GM18870 (cell line): ENCODE results near the gene PLOD3.
"Not testable (repeated sequence)": the region's sequence is repeated elsewhere in the genome, so short reads cannot be mapped to it uniquely, and the experiment has no call there.

Experiments used
- ATAC-seq: cut with Tn5 transposase; IDR thresholded peaks from one replicate; pipeline ENCODE4 v1.9.1; 2021; ENCODE audit warnings: moderate library complexity; ENCODE audit not compliant: unreplicated experiment

Gene PLOD3, protein sequence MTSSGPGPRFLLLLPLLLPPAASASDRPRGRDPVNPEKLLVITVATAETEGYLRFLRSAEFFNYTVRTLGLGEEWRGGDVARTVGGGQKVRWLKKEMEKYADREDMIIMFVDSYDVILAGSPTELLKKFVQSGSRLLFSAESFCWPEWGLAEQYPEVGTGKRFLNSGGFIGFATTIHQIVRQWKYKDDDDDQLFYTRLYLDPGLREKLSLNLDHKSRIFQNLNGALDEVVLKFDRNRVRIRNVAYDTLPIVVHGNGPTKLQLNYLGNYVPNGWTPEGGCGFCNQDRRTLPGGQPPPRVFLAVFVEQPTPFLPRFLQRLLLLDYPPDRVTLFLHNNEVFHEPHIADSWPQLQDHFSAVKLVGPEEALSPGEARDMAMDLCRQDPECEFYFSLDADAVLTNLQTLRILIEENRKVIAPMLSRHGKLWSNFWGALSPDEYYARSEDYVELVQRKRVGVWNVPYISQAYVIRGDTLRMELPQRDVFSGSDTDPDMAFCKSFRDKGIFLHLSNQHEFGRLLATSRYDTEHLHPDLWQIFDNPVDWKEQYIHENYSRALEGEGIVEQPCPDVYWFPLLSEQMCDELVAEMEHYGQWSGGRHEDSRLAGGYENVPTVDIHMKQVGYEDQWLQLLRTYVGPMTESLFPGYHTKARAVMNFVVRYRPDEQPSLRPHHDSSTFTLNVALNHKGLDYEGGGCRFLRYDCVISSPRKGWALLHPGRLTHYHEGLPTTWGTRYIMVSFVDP

DNA sequence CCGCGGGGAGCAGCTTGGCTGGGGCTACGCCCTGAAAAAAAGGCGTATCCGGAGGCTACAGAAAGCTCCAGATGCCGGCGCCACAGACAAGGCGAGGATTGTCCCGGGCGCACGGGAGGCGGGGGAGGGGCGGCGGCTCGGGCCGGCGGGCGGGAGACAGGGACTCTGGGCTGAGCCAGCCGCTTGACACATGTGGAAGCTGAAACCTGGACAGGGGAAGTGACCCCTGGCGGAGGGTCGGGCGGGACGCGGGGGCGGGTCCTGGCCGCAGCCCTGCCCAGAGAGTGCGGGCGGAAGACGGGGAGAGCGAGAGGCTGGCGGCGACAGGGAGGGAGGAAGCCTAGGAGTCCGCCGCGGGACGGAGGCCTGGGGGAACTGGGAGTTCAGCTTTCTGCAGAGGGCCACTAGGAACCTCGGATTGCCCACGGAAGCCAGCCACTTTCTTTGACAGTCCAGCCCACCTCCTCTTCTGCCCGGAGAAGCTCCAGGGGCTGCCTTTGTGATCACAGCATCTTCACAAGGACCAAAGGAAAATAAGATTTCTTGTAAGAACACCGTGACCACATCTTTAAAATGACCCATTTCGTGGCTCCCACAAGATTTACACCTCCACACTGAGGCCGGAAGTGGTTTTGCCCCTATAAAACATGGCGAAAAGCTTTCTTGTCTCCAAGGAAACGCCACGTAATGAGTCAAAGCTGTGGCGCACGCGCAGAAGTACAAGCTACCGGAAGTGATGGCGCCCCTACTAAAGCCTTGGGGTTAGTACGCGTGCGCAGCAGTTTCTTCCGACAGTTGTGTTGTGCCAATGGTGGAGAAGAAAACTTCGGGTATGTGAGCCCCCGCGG, at the start of gene PLOD3, which contains the start of gene ZNHIT1:
PLOD3 (minus strand) TSS at position 194 of the 848 bp plus-strand sequence. CDS start 307 bp downstream, outside the sequence.
ZNHIT1 (plus strand) TSS at position 778 of the 848 bp plus-strand sequence; CDS start at position 809, 31 bp downstream.
- peak; percentile 62 for ATAC-seq

DNA sequence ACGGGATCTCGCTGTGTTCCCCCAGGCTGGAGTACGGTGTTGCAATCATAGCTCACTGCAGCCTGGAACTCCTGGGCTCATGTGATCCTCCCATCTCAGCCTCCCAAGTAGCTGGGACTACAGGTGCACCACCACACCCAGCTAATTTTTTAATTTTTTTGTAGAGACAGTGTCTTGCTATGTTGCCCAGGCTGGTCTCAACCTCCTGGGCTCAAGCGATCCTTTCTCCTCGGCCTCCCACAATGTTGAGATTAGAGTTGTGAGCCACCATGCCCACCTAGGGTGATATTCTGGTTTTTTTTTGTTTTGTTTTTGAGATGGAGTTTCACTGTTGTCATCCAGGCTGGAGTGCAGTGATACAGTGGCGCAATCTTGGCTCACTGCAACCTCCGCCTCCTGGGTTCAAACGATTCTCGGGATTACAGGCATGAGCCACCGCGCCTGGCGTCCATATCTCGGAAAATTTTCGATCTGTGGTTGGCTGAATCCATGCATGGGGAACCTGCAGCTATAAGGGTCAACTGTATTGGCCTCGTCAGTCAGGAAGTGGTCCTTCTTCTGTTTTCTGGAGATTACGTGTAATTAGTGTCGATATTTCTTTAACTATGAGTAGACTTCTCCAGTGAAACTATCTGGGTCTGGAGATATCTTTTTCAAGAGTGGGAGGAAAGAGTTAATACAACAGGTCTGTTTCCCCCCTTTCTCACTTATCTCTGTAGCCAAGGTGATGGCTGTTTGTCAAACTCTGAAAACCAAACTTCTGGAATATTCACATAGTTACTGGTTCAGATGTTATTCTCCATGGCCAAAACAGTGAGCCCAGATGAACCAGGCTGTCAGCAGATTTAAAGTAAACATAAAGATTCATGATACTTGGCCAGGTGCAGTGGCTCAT, 48.5 kb upstream of the PLOD3 start:
- ATAC-seq: no peak

DNA sequence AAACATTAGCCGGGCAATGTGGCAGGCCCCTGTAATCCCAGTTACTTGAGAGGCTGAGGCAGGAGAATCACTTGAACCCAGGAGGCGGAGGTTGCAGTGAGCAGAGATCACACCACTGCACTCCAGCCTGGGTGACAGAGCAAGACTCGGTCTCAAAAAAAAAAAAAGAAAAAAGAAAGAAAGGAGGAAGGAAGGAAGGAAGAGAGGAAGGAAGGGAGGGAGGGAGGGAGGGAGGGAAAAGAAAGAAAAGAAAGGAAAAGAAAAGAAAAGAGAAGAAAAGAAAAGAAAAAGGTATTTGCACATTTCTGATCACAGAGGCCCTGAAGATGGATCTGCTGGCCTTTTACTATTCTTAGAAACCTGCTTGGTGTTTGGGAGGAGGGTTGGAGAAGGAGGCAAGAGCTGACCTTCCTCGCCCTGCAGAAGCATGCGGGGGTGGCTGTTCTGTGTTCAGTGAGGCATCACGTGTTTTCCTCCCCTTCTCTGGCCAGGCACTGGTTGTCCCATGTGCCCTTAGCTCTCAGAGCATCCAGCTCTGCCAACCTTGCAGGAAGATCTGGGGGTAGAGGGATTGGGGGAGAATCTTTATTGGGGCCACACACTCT, 46.8 kb upstream of the PLOD3 start:
- not testable (repeated sequence) for ATAC-seq

DNA sequence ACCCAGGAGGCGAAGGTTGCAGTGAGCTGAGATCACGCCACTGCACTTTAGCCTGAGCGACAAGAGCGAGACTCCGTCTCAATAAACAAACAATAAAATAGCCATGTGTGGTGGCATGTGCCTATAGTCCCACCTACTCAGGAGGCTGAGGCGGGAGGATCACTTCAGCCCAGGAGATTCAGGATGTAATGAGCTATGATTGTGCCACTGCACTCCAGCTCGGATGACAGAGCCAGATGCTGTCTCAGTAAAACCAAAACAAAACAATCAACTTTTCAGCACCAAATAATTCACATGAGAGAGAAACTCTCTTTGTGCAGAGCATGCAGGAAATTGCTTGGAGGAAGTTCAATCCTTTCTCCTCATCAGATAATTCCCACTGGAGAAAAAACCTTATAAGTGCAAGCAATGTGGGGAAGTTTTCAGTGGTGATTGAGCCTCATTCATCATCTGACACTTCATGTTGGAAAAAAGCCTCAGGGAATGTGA, 40.9 kb upstream of the PLOD3 start:
- no peak for ATAC-seq

DNA sequence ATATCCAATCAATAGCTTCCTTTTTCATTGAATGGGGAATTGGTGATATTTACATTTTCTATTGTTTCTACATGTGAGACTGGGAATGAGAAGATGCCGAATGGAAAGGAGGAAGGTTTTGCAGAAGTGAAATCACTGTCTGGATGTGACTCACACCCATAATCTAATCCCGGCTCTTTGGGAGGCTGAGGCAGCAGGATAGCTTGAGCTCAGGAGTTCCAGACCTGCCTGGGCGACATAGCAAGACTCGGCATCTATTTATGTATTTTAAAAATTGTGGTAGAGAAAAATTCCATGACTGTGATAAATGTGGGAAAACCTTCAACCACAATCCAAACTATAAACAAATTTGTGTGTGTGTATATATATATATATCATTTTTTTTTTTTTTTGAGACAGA, 38.4 kb upstream of the PLOD3 start:
- no peak for ATAC-seq

DNA sequence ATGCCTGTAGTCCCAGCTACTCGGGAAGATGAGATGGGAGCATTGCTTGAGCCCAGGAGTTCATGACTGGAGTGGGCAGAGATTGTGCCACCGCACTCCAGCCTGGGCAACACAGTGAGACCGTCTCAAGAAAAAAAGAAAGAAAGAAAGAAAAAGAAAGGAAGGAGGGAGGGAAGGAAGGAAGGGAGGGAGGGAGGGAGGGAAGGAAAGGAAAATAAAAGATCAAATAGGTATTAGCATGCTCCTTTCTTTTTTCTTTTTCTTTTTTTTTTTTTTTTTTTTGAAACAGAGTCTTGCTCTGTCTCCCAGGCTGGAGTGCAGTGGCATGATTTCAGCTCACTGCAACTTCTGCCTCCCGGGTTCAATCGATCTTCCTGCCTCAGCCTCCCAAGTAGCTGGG, 35.8 kb upstream of the PLOD3 start:
- ATAC-seq: not testable (repeated sequence)

DNA sequence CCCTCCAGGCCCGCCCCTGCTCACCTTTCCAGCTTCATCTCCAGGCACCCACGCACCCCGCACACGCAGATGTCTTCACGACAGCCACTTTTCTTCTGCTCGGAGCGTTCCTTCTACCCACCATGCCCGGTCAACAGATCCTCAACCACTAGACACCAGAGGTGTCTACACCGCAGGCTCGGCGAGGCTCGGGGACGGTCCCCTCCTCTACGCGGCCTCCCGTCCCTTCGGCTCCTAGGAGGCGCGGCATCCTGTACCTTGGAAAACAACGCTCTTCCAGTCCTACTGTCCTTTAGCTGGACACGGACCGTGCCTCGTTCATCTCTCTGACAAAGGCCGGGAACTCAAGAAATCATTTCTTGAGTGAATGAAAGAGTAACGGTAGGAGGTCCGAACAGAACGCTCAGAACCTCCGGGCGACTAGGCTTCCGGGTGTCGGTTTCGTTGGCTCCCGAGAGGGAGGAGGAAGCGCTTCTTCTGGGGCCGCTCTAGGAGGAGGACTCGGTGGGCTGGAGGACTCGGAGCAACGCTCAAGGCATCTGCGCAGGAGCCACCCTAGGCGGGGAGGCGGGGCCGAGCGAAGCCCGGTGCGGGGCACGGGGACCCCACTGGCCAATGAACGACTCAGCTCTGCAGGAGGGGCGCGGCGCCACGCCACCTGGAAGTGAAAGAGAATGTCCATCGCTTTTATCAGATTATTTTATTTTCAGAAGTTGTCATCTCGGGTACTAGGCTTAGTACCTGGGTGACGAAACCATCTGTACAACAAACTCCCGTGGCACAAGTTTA, 34.7 kb upstream of the PLOD3 start:
- ATAC-seq: peak; percentile 74

DNA sequence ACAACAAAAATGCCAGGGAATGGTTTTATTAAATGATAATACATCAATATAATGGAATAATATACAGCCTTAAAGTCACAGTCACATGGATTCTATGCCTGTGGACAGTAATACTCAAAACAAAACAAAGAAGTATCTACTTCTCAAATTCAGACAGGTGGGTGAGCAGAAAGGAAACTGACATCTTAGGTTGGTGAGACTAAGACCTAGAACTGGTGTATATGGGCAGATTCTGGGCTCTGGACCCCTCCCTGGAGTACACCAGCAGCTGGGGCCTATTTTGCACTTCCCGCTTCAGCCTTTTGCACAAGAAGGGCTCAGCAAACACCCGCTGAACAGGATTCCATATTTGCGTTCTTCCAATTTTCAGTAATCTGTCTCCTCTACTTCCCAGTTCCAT, 32.9 kb upstream of the PLOD3 start:
- ATAC-seq: no peak

DNA sequence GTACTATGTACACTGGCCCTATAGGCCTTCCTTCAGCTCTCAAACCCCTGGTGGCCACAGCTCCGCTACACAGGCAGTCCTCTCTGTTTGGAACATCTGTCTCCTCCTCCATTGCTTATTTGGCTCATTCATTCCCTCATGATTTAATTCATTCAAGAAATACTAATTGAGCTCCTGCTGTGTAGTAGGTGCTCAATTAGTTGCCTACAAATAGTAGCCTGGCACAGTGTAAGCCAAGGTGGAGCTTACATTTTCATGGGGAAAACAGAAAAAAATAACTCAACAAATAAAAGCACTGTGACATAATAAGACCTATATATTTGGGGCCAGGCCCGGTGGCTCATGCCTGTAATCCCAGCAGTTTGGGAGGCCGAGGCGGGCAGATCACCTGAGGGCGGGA, 30.9 kb upstream of the PLOD3 start:
- no peak for ATAC-seq

DNA sequence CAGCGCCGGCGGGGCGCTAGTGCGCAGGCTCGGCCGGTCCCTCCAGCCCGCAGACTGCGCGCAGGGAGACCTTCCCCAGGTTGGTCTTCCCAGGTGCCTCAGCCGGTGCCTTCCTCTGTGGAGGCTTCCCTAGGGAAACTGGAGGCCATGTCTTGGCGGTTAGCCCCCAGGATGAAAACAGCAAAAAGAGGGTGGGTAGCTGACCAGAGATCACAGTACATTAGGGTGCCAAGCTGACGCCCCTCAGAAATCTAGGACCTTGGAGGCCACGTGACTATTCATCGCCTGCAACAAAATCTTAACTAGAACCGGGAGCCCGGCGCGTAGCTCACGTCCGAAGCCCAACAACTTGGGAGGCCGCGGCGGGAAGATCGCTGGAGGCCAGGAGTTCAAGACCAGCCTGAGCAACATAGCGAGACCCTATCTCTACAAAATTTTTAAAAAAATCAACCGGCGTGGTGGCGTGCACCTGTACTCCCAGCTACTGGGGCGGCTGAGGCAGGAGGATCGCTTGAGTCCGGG, 27.8 kb upstream of the PLOD3 start:
- no peak for ATAC-seq

DNA sequence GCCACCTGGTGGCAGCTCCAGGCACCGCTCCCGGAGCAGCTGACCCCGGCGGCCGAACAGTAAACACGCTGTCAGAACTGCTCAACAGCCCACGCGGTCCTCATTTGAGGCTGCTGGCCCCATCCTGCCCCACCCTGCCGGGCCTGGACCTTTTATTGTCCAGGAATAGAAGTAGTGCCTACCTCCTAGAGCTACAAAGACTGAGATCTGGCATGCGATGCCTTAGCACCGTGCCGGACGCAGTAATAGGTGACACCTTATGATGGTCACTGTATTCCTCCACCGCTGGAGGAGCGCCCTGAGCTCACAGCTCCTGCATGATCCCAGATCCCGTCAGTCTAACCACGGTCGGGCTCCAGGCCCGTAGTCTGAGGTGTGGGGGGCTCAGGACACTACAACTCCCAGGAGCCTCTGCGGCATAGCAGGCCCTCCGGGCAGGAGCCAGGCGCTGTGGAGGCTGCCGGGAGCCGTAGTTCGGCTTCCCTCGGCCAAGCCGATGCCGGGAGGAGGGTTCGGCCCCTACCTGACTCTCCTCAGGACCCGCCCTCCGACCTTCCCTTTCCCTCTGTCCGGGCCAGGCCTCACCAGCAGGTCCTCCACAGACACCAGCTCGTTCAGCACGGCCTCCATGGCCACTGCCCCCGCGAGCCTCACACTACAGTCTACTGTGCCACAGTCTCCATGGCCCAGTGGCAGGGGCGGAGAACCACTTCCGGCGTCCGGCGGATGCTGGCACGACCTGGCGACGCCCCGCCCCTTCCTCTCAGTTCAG, 27.2 kb upstream of the PLOD3 start, which contains the start of gene FIS1:
FIS1 (minus strand) TSS at position 707 of the 772 bp plus-strand sequence; CDS start at position 630, 77 bp downstream.
- ATAC-seq: peak; percentile 82

DNA sequence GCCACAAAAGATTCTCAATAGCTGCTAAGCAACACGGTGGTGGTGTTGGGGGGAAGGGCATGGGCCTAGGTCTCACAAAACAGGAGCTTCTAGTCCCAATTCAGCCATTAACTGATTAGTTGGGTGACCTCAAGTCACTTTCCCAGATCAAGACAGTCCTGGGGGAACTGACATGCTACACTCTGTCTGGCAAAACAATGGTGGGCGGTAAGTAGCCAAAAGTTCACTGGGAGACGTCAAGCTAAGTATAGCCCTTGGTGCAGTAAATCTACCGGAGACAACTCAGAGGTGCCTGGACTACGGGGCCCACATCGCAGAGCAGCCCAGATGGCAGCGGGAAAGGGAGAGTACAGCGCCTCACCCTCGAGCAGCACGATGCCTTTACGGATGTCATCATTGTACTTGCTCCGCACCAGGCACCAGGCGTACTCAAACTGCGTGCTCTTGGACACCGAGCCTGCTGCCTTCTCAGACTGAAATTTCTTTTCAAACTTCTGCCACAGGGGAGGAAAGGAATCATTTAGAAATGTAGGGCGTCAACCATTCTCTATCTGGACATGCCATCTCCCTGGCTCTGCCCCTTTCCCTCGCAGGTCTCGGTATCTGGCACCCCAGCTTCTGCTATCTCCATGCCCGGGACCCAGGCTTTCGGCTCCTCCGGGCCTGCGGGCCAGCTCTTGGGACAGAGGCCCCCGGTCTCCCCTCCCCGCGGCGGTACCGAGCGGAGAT, 26.4 kb upstream of the PLOD3 start:
- no peak for ATAC-seq

DNA sequence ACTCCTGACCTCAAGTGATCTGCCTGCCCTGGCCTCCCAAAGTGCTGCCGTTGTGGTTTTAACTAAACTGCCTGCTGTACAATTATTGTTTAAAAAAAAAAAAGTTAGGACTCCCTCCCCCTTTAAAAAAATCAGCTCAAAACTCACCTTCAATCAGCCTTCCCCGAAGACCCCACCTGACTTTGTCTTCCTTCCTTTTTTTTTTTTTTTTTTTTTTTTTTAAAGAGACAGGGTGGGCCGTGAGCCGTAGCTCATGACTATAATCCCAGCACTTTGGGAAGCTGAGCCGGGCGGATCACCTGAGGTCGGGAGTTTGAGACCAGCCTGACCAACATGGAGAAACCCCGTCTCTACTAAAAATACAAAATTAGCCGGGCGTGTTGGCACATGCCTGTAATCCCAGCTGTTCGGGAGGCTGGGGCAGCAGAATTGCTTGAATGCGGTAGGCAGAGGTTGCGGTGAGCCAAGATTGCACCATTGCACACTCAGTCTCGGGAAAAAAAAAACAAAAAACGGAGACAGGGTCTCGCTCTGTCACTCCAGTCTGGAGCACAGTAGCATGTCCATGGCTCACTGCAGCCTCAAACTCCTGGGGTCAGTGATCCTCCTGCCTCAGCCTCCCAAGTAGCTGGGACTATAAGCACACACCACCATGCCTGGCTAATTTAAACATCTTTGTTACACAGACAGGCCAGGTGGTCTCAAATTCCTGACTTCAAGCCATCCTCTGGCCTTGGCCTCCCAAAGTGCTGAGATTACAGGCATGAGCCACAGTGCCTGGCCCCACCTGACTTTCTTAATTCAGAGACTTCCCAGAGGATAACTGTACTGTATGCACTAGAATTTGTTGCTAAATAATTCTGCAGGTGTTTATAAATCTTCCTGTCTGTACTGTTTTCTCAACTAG, 24.3 kb upstream of the PLOD3 start:
- no peak for ATAC-seq

DNA sequence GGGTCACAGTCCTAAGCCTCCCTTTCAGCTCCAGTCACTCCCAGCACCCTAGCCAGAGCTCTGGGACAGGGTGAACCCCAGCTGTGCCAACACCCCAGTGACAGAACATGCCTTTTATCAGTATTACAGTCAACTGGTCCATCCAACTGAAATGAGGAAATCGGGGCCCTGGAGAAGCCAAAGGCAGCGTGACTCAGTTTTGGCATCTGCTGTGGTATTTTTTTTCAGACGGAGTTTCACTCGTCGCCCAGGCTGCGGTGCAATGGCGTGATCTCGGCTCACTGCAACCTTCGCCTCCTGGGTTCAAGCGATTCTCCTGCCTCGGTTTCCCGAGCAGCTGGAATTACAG, 23.6 kb upstream of the PLOD3 start:
- ATAC-seq: no peak

DNA sequence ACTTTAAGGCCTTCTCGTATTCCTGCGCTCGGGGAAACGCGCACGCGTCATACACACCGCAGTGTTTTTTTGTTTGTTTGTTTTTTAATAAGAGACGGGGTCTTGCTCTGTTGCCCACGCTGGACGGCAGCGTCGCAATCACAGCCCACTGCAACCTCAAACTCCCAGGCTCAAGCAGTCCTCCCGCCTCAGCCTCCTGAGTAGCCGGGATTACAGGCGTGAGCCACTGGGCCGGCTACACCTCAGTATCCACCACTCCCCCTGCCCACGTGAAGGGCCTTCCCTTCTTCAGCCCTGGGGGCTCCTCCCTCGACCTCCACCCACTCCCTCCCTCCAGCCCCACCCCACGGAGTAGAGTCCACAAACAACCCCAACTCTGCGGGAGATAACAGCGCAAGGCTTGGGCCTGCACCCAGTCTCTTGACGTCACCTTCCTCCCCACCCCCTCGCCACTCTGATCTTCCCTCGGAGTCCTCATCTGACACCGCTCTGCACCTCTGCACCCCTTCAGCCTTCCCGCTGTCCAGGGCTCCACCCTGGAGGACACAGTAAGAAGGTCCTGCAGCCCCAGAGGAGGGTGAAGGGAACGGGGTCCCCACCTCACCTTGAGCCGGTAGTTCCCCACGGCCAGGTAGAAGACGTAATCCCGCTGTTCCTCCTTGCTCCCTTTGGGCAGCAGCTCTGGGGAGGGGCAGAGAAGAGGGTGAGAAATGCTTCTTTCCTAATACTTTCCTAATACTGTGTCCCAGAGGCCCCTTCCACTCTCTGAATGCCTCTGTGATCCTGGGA, 23.0 kb upstream of the PLOD3 start:
- ATAC-seq: no peak

DNA sequence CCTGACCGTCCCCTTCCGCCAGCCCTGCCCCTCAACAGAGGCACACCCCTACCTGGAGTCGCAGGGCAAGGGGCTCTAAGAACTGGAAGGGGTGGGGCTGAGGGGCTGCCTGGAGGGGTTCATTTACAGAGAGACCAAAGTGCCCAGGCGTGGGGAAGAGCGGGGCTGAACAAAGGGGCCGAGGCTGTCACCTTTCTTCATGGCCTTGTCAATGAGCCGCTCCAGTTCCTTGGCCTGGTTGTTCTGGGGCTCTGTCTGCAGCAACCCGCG, 22.5 kb upstream of the PLOD3 start:
- no peak for ATAC-seq
